Stimulated activated CD8-positive, alpha-beta memory T cell treated with anti-CD3 and anti-CD28 coated beads, Interleukin-15, amount 100 ng/mL, for 4 hours (primary cell): Measurements from ENCODE around the gene SBNO2.
A peak's percentile ranks its signal among the peaks of the same experiment; 100 is the strongest.
"Not testable (repeated sequence)": the region's sequence is repeated elsewhere in the genome, so short reads cannot be mapped to it uniquely, and the experiment has no call there.

Source experiments
- DNase-seq, 2 donors: peaks; one replicate each; pipeline ENCODE4 v3.0.0-alpha.2; 2020; ENCODE audit warnings: low read depth in 2 of 2

The SBNO2 gene

GRCh38 chr19:1117654-1118053, 56.4 kb downstream of the SBNO2 start:
- DNase-seq: no peak

DNA sequence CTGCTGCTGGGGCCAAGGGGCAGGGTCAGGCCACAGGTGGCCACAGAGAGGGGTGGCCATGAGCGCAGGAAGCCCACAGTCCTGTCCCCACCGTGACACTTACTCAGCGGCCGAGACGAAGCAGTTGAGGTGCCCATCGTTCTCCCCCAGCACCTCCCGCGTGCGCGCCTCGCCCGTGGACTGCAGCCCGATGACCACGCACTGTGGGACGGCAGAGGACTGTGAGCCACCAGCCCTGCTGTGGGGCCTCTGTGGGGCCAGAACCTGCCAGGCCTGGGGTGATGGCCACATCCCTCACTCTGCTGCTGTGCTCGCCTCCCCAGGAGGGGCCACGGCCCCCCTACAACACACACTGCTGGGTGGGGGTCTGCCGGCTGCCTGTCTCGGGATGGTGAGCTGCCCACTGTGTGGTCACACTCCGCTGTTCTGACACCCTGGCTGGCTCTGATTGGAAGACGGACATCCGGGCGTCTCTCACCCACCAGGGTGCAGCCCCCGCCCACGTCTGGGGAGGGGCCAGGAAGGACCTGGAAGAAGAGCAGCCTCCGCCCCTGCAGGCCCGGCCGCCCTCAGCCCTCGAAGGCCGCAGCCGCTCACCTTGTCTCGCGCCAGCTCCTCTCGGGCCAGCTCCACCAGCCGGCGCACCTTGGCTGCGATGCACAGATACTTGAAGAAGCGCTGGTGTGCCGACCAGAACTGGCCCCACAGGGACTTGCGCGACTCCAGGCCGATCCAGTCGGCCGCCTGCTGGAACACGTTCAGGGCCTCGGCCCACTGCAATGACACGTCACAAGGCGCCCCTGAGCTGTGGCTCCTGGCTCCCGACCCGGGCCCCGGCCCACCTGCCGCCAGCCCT, 57.1 kb downstream of the SBNO2 start:
- no peak for DNase-seq

DNA sequence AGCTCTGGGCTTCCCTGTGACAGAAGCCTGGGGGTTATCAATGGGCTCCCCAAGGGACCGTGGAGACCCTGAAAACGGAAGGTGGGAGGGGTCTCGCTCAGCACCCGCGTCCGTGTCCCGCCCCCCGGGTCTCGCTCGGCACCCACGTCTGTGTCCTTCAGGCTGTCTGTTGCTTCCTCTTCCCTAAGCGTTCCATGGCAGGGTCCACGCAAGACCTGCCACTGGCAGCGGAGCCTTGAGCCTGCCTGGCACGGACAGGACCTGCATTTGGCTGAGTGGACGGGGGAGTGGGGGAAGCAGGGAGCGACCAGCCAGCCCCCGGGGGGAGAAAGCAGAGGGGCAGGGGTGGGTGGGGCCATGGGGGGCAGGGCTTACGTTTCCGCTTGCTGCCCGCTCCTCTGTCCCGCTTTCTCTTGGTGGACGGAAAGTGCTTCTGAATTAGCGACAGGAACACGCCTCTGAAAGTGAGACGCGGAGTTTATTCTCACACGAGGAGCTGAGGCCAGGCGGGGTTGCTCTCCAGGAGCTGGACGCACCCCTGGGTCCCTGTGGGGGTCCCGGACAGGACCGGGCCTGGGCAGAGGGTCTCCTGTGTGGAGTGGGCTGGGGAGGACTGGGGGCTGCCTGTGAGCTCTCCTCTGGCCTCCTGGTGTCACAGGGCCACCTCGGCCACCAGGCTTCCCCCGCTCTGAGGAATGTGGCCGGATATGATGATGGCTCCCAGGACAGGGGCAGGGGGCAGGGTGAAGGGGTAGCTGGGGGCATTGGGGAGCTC, 58.2 kb downstream of the SBNO2 start:
- DNase-seq: no peak

DNA sequence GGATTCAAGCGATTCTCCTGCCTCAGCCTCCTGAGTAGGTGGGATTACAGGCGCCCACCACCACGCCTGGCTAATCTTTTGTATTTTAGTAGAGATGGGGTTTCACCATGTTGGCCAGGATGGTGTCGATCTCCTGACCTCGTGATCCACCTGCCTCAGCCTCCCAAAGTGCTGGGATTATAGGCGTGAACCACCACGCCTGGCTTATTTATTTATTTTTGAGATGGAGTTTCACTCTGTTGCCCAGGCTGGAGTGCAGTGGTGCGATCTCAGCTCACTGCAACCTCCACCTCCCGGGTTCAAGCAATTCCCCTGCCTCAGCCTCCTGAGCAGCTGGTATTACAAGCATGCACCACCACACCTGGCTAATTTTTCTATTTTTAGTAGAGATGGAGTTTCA, 59.3 kb downstream of the SBNO2 start:
- not testable (repeated sequence) for DNase-seq

DNA sequence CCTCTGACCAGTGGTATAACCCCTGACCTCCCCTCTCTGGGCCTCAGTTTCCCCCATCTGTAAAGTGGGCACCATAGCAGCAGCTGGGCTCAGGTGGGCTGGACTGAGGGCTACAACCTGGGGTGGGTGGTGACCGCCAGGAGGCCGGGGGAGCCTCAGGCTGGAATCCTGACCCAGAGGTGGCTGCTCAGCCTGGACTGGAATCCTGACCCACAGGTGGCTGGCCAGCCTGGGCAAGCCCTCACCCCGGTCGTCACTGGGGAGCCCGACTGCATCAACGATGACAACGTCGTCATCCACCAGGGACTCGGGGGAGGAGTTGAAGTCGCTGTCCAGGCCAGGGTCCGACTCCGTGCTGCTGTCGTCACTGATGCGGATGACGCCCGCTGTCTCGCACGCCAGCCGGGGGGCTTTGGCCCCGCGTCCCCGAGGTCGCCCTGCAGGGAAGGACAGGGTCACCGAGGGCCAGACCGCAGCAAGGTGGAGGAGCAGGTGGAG, 60.0 kb downstream of the SBNO2 start:
- DNase-seq: no peak

GRCh38 chr19:1113030-1113985, 60.8 kb downstream of the SBNO2 start:
- DNase-seq: peak; percentile 67 to 68

DNA sequence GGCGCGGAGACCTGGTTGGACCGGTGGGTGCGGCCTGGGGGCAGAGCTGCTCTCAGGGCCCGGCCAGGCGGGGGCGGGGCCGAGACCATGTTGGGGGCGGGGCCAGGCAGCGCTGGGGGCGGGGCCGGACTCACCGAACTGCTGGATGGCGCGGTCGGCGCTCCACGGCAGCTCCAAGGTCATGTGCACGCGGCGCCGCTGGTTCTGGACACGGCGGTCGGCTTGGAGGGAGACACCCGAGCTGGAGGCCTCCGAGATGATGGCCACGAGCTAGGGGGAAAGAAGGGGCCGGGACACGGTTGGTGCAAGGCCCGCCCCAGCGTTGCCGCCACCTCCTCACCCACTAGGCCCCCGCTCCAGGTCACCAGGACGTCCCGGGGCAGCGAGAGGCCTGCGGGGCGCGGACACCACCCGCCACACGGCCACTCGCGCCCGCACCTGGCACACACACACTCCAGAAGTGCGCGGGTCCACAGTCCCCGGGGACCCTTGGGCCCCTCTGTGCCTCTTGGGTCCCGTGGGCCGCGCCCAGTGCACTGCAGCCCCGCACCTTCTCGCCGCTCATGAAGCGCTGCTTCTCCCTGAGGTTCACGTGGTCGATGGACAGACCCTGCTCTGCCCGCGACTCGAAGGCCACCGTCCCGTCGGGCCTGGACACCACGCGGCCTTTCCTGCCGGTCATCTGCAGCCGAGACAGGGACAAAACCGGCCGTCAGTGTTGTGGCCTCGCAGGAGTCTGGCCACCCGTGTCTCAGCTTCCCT, 61.6 kb downstream of the SBNO2 start:
- no peak for DNase-seq

DNA sequence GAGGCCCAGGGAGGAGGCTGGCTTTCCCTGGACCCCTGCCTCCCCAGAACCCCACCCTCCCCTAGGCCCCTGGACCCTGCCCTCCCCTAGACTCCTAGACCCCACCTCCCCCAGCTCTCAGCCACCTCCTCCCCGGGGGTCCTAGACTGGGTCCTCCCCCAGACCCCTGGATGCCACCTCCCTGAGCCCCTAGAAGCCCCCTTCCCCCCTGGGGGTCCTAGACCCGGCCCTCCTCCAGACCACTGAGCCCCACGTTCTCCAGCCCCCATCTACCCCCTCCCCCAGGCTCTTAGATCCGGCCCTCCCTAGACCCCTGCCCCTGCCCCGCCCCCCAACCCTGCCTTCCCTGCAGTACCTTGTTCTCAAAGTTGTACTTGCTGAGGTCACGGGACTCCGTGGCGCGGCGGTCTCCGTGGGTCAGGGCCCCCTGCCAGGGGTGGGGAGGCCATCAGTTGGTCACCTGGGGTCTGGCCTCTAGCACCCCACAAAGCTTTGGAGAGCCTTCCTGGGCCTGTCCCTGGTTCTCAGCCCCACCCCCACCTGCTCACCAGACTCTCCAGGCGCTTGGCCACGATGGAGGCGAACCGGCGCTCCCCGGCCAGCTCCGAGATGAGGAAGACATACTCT, 62.3 kb downstream of the SBNO2 start:
- DNase-seq: no peak

- no peak for DNase-seq
Observed at GRCh38 chr19:1110809-1111640, 63.0 kb downstream of the SBNO2 start.

GRCh38 chr19:1109697-1110671, 64.1 kb downstream of the SBNO2 start:
- DNase-seq: no peak

DNA sequence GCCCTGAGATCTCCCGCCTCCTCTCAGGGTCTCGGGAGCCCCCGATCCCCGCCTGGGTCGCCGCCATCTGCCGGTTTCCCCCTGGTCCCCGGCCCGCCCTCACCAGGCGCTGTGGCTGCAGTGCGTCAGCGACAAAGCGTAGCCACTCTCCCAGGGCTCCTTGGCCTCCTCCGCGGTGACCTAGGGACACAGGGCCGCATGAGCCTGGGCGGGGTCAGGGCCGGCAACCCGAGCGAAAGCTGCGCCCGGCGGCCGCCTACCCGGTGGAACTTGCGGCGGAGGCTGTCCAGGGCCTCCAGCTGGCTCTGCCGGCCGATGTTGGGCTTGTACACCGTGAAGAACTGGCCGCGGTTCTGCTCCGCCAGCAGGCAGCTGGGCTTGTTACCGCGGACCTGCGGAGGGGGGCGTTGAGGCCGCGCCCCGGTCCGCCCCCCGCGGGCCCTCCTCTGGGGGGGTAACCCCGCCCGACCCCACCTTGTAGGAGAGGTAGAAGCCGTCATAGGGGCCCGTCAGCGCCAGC, 65.0 kb downstream of the SBNO2 start:
- no peak for DNase-seq

- DNase-seq: no peak
Observed at GRCh38 chr19:1108291-1109031, 65.6 kb downstream of the SBNO2 start.

- DNase-seq: no peak
Observed at GRCh38 chr19:1107661-1108261, 66.3 kb downstream of the SBNO2 start.

GRCh38 chr19:1106841-1107660, 67.0 kb downstream of the SBNO2 start:
- no peak for DNase-seq

- no peak for DNase-seq
Observed at GRCh38 chr19:1105873-1106840, 67.9 kb downstream of the SBNO2 start.
